GM12878 (cell line): ENCODE data around the gene RFWD3.

ENCODE experiments used
- CREB1 ChIP-seq: IDR thresholded peaks from 2 replicates; pipeline ENCODE4 v1.6.1; 2012; ENCODE audit warnings: low read depth, mild to moderate bottlenecking, inconsistent platforms
- CTCF ChIP-seq, 3 experiments: IDR thresholded peaks in 2 of 3; conservative IDR thresholded peaks in 1 of 3; 2 replicates each; pipeline ENCODE4 v1.5.1; 2011; ENCODE audit warnings: low read depth in 3 of 3, low read length in 3 of 3, mild to moderate bottlenecking in 3 of 3, control low read depth in 2 of 3, moderate library complexity in 2 of 3, inconsistent platforms in 1 of 3, mixed read lengths in 1 of 3; ENCODE audit not compliant: control insufficient read depth in 2 of 3, insufficient read depth in 1 of 3; ENCODE audit errors: extremely low read depth in 1 of 3
- ESRRA ChIP-seq: IDR thresholded peaks from 2 replicates; pipeline ENCODE4 v1.6.1; 2012; ENCODE audit warnings: mild to moderate bottlenecking, low read length, improper control_type of control experiment
- EZH2 ChIP-seq: IDR thresholded peaks from 2 replicates; pipeline ENCODE4 v1.6.1; 2012; ENCODE audit warnings: low read depth, mild to moderate bottlenecking, control low read depth, inconsistent platforms, low read length, borderline replicate concordance; ENCODE audit not compliant: control insufficient read depth
- FOXK2 ChIP-seq: fragments of 450-650 bp; IDR thresholded peaks from 2 replicates; pipeline ENCODE4 v1.6.1; 2017; ENCODE audit warnings: mild to moderate bottlenecking, moderate library complexity
- MAX ChIP-seq: IDR thresholded peaks from 2 replicates; pipeline ENCODE4 v1.6.1; 2012; ENCODE audit warnings: low read depth, low read length, improper control_type of control experiment
- NFYB ChIP-seq: IDR thresholded peaks from 2 replicates; pipeline ENCODE4 v1.6.1; 2011; ENCODE audit warnings: low read depth, mild to moderate bottlenecking, low read length, improper control_type of control experiment, moderate library complexity; ENCODE audit not compliant: insufficient read depth
- POLR2AphosphoS5 ChIP-seq: IDR thresholded peaks from 2 replicates; pipeline ENCODE4 v1.6.1; 2011; ENCODE audit warnings: mild to moderate bottlenecking, low read length, inconsistent platforms
- TAF1 ChIP-seq: IDR thresholded peaks from 2 replicates; pipeline ENCODE4 v1.6.1; 2011; ENCODE audit warnings: mild to moderate bottlenecking, low read depth, low read length, borderline replicate concordance
- ZNF274 ChIP-seq: IDR thresholded peaks from one replicate; pipeline ENCODE4 v1.8.0; 2011; ENCODE audit not compliant: insufficient read length, insufficient read depth
- ZNF384 ChIP-seq: IDR thresholded peaks from 2 replicates; pipeline ENCODE4 v1.6.1; 2012; ENCODE audit warnings: low read depth, mild to moderate bottlenecking, low read length, improper control_type of control experiment, borderline replicate concordance
- ZZZ3 ChIP-seq: IDR thresholded peaks from 2 replicates; pipeline ENCODE4 v1.6.1; 2011; ENCODE audit warnings: low read depth; ENCODE audit not compliant: control insufficient read depth, insufficient read length

GRCh38 chr16:74592847-74593246 lies 73.8 kb downstream of the RFWD3 start:
- TF ChIP-seq MAX (no peak), EZH2 (no peak), CTCF (IDR thresholded peaks at IDR 0.05 in 2 of 3, conservative IDR thresholded peaks at IDR 0.05 in 1 of 3; ENCODE audit: control insufficient read depth in 2 of 3, extremely low read depth in 1 of 3, insufficient read depth in 1 of 3, low read depth in 3 of 3, low read length in 3 of 3) (no peak), ZNF384 (no peak), TAF1 (no peak), ZNF274 (no peak), FOXK2 (no peak), ZZZ3 (no peak), ESRRA (no peak), CREB1 (no peak), NFYB (no peak), POLR2AphosphoS5 (no peak)
